ENCODE data around the gene LBX1. TPM values are rescaled to one million over a fixed set of nuclear protein-coding genes. Genes with fewer than 3 reads are reported as not detected.
A peak's percentile ranks its signal among the peaks of the same experiment; 100 is the strongest.

LBX1 gene
- total RNA-seq (not detected), polyA plus RNA-seq (not detected)

DNA sequence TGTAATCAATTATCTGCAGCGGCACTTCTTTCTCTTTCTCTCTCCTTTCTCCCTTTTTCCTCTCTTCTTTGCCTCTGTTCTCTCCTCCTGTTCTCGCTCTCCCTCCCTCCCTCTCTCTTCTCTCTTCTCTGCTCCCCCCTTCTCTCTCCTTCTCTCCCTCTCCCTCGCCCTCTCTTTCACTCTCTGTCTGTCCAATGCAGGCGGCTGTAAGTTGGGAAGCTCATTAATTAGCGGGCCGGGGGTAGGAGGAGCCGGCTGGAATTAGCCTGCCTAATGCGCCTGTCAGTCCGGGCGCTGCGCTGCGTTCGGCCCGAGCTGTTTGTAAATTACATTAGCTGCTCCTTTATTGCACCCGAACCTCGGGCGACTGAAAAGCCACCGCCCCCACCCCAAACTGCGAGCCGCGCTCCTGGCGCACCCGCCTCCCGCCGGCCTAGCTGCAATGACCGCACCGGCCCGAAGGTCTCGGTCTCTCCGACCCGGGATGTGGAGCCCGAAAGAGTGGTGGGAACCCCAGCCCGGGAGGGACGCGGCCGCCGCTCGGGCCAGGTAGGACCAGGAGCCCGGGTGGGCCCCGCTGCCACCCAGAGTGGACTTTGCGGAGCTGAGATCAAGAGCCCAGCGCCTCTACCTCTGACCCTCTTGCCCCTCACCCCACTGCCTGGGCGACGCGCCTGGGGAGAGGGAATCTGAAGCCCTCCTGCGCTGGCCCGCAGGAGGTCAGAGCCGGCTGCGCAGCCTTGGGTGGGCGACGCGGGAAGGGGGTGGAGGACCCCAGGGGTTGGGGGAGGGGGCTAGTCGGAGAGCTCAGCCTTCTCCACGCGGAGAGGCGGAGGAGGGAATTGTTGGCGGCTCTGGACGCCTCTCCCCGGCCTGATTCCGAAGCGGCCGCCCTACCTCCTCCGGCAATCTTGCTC is at the start of gene LBX1:
TSS of gene LBX1 (minus strand) at position 198 of the 917 bp plus-strand sequence. CDS start 648 bp downstream, outside the sequence.
- intact Hi-C loops (cut with micrococcal nuclease): no loop called here
- DNase-seq: no peak
- H3K4me3 Mint-ChIP-seq: peak within 1 kb of the TSS in 7 of 8 donors; percentile 55 to 84 (median 78)
- Histone ChIP-seq H3K36me3 (ENCODE audit: insufficient read depth, low read length) (no peaks in the 10 kb centered on the region), H3K9me3 (ENCODE audit: control insufficient read depth in 1 of 2, low read length in 2 of 2) (no peaks in the 10 kb centered on the region), H3K4me1 (ENCODE audit: insufficient read depth, low read length) (peaks cover 49% of the 10 kb centered on the region), H3K4me3 (ENCODE audit: low read length in 2 of 2) (no peak within 1 kb of the TSS), H3K27me3 (ENCODE audit: insufficient read depth, low read length) (peaks cover 79% of the 10 kb centered on the region), H3K27ac (ENCODE audit: low read depth, low read length) (no peak within 1 kb of the TSS)
- H3K27ac Mint-ChIP-seq: peak within 1 kb of the TSS in 2 of 7 donors; percentile 2 to 40
- CTCF ChIA-PET (ENCODE audit: partially characterized antibody): interaction anchor here (1.2 to 1.9 kb wide), 3 partner anchors 9 to 15 kb away, joined by 3 to 7 read pairs (median 5); no protein-coding TSS in a partner anchor
- peaks cover 58 to 70% of the 10 kb centered on the region in 2 donors for H3K27me3 Mint-ChIP-seq
- POLR2A ChIA-PET (ENCODE audit: partially characterized antibody): no interaction called here
- H3K9me3 Mint-ChIP-seq: peaks cover 0 to 8% (median 0%) of the 10 kb centered on the region in 8 donors
- H3K36me3 Mint-ChIP-seq: no peaks in the 10 kb centered on the region
- peaks cover 24 to 44% (median 31%) of the 10 kb centered on the region in 4 donors for H3K4me1 Mint-ChIP-seq

GRCh38 chr10:101273741-101274140 is 44.5 kb upstream of the LBX1 start:
- ChIA-PET POLR2A (ENCODE audit: partially characterized antibody) (no interaction called here), CTCF (ENCODE audit: partially characterized antibody) (interaction anchor here (0.6 to 3.5 kb wide), 7 partner anchors 7 to 182 kb away, joined by 3 to 16 read pairs (median 4); no protein-coding TSS in a partner anchor)
- DNase-seq: no peak
- H3K27ac ChIP-seq (ENCODE audit: low read depth, low read length): no peak overlapping the region
- no peaks in the 10 kb centered on the region for H3K9me3 Mint-ChIP-seq
- no peak overlapping the region for H3K4me3 ChIP-seq (ENCODE audit: low read length in 2 of 2)
- no peaks in the 10 kb centered on the region for H3K4me1 ChIP-seq (ENCODE audit: insufficient read depth, low read length)
- H3K27ac Mint-ChIP-seq: no peak overlapping the region
- H3K27me3 ChIP-seq (ENCODE audit: insufficient read depth, low read length): no peaks in the 10 kb centered on the region
- no peaks in the 10 kb centered on the region for H3K36me3 ChIP-seq (ENCODE audit: insufficient read depth, low read length)
- H3K36me3 Mint-ChIP-seq: no peaks in the 10 kb centered on the region
- no peaks in the 10 kb centered on the region for H3K9me3 ChIP-seq (ENCODE audit: control insufficient read depth in 1 of 2, low read length in 2 of 2)
- H3K27me3 Mint-ChIP-seq: peaks cover 16 to 27% of the 10 kb centered on the region in 2 donors
- H3K4me1 Mint-ChIP-seq: peaks cover 0 to 7% (median under 1%) of the 10 kb centered on the region in 4 donors
- intact Hi-C loops (cut with micrococcal nuclease): loop anchor here (2.0 kb wide), 1 partner anchor 169 kb away; no protein-coding TSS in a partner anchor
- no peak overlapping the region for H3K4me3 Mint-ChIP-seq

GRCh38 chr10:101273330-101273729 is 44.1 kb upstream of the LBX1 start:
- Mint-ChIP-seq H3K4me1 (peaks cover 0 to 7% (median under 1%) of the 10 kb centered on the region in 4 donors), H3K27me3 (peaks cover 16 to 27% of the 10 kb centered on the region in 2 donors), H3K4me3 (no peak overlapping the region), H3K9me3 (no peaks in the 10 kb centered on the region), H3K27ac (no peak overlapping the region), H3K36me3 (no peaks in the 10 kb centered on the region)
- Histone ChIP-seq H3K9me3 (ENCODE audit: control insufficient read depth in 1 of 2, low read length in 2 of 2) (no peaks in the 10 kb centered on the region), H3K27me3 (ENCODE audit: insufficient read depth, low read length) (no peaks in the 10 kb centered on the region), H3K4me1 (ENCODE audit: insufficient read depth, low read length) (no peaks in the 10 kb centered on the region), H3K4me3 (ENCODE audit: low read length in 2 of 2) (no peak overlapping the region), H3K27ac (ENCODE audit: low read depth, low read length) (no peak overlapping the region), H3K36me3 (ENCODE audit: insufficient read depth, low read length) (no peaks in the 10 kb centered on the region)
- ChIA-PET CTCF (ENCODE audit: partially characterized antibody) (interaction anchor here (0.6 to 3.5 kb wide), 10 partner anchors 7 to 182 kb away, joined by 3 to 16 read pairs (median 4); no protein-coding TSS in a partner anchor), POLR2A (ENCODE audit: partially characterized antibody) (no interaction called here)
- intact Hi-C loops (cut with micrococcal nuclease): loop anchor here (2.0 kb wide), 1 partner anchor 169 kb away; no protein-coding TSS in a partner anchor
- DNase-seq: no peak

DNA sequence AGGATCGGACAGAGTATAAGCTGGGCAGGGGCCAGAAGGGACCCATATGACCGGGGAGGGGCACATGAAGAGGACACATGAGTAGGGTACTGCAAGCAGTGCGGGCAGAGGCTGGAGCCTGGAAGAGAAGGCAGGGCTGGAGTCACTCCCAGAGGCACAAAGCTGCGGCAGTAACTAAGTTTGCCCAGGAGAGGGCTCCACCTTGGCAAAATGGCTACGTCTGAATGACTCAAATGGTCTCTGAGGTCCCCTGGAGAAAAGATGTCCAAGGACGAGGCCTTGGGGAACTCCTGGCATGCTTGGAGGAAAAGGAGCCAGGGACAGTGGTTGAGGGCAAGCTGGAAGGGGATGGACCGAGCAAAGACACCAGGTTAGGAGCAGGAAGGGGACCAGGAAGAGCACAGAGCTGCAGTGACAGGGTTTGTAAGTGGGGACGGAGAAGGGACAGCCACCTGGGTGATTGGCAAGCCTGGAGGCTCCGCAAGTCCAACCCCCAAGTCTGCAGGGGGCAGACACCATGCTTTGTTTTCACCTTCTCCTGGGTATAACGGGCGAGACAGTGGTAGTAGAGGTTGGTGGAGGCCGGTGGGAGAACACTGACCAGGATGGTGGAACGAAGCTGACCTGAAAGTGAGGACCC is 43.1 kb upstream of the LBX1 start:
- Mint-ChIP-seq H3K9me3 (no peaks in the 10 kb centered on the region), H3K36me3 (no peaks in the 10 kb centered on the region), H3K4me3 (no peak overlapping the region), H3K27ac (no peak overlapping the region), H3K27me3 (peaks cover 16 to 26% of the 10 kb centered on the region in 2 donors), H3K4me1 (peaks cover 0 to 7% (median under 1%) of the 10 kb centered on the region in 4 donors)
- no peaks in the 10 kb centered on the region for H3K36me3 ChIP-seq (ENCODE audit: insufficient read depth, low read length)
- H3K27ac ChIP-seq (ENCODE audit: low read depth, low read length): no peak overlapping the region
- ChIA-PET POLR2A (ENCODE audit: partially characterized antibody) (no interaction called here), CTCF (ENCODE audit: partially characterized antibody) (interaction anchor here (0.9 to 3.5 kb wide), 12 partner anchors 8 to 299 kb away, joined by 3 to 16 read pairs (median 4); no protein-coding TSS in a partner anchor)
- intact Hi-C loops (cut with micrococcal nuclease): loop anchor here (1.0 to 2.0 kb wide), 3 partner anchors 58 to 298 kb away; no protein-coding TSS in a partner anchor
- H3K9me3 ChIP-seq (ENCODE audit: control insufficient read depth in 1 of 2, low read length in 2 of 2): no peaks in the 10 kb centered on the region
- no peaks in the 10 kb centered on the region for H3K4me1 ChIP-seq (ENCODE audit: insufficient read depth, low read length)
- no peaks in the 10 kb centered on the region for H3K27me3 ChIP-seq (ENCODE audit: insufficient read depth, low read length)
- peak in 4 of 5 donors; percentile 38 to 50 (median 45) for DNase-seq
- no peak overlapping the region for H3K4me3 ChIP-seq (ENCODE audit: low read length in 2 of 2)

- DNase-seq: no peak
- ChIA-PET CTCF (ENCODE audit: partially characterized antibody) (interaction anchor here (1.1 to 1.2 kb wide), 2 partner anchors 60 to 300 kb away, joined by 3 read pairs; no protein-coding TSS in a partner anchor), POLR2A (ENCODE audit: partially characterized antibody) (no interaction called here)
- H3K27ac ChIP-seq (ENCODE audit: low read depth, low read length): no peak overlapping the region
- Mint-ChIP-seq H3K4me3 (no peak overlapping the region), H3K27me3 (peaks cover 16 to 26% of the 10 kb centered on the region in 2 donors), H3K9me3 (no peaks in the 10 kb centered on the region), H3K36me3 (no peaks in the 10 kb centered on the region), H3K4me1 (peaks cover 0 to 7% (median under 1%) of the 10 kb centered on the region in 4 donors), H3K27ac (no peak overlapping the region)
- intact Hi-C loops (cut with micrococcal nuclease): no loop called here
- no peaks in the 10 kb centered on the region for H3K36me3 ChIP-seq (ENCODE audit: insufficient read depth, low read length)
- no peaks in the 10 kb centered on the region for H3K9me3 ChIP-seq (ENCODE audit: control insufficient read depth in 1 of 2, low read length in 2 of 2)
- H3K27me3 ChIP-seq (ENCODE audit: insufficient read depth, low read length): no peaks in the 10 kb centered on the region
- no peak overlapping the region for H3K4me3 ChIP-seq (ENCODE audit: low read length in 2 of 2)
- no peaks in the 10 kb centered on the region for H3K4me1 ChIP-seq (ENCODE audit: insufficient read depth, low read length)
These were observed 41.5 kb upstream of the LBX1 start for GRCh38 chr10:101270763-101271162.

- intact Hi-C loops (cut with micrococcal nuclease): no loop called here
- Histone ChIP-seq H3K4me1 (ENCODE audit: insufficient read depth, low read length) (no peaks in the 10 kb centered on the region), H3K9me3 (ENCODE audit: control insufficient read depth in 1 of 2, low read length in 2 of 2) (no peaks in the 10 kb centered on the region), H3K27ac (ENCODE audit: low read depth, low read length) (no peak overlapping the region), H3K36me3 (ENCODE audit: insufficient read depth, low read length) (no peaks in the 10 kb centered on the region), H3K27me3 (ENCODE audit: insufficient read depth, low read length) (no peaks in the 10 kb centered on the region), H3K4me3 (ENCODE audit: low read length in 2 of 2) (no peak overlapping the region)
- H3K36me3 Mint-ChIP-seq: no peaks in the 10 kb centered on the region
- H3K27ac Mint-ChIP-seq: no peak overlapping the region
- no peak for DNase-seq
- ChIA-PET CTCF (ENCODE audit: partially characterized antibody) (interaction anchor here (1.4 kb wide), 1 partner anchor 302 kb away, joined by 3 read pairs; no protein-coding TSS in a partner anchor), POLR2A (ENCODE audit: partially characterized antibody) (no interaction called here)
- no peak overlapping the region for H3K4me3 Mint-ChIP-seq
- H3K27me3 Mint-ChIP-seq: peaks cover 22 to 33% of the 10 kb centered on the region in 2 donors
- H3K9me3 Mint-ChIP-seq: no peaks in the 10 kb centered on the region
- H3K4me1 Mint-ChIP-seq: peaks cover 0 to 7% (median under 1%) of the 10 kb centered on the region in 4 donors
These were observed 38.5 kb upstream of the LBX1 start for GRCh38 chr10:101267776-101268175.

All from CD4-positive, alpha-beta memory T cell (primary cell).